Activated naive CD8-positive, alpha-beta T cell (primary cell): Measurements from ENCODE around the gene EIF3K.

Source experiments
- H3K27ac Mint-ChIP-seq: one replicate; pipeline ENCODE4 v1.8.0; 2021; ENCODE audit warnings: mixed read lengths
- H3K27me3 Mint-ChIP-seq: one replicate; pipeline ENCODE4 v1.8.0; 2021; ENCODE audit warnings: mixed read lengths
- H3K36me3 Mint-ChIP-seq: one replicate; pipeline ENCODE4 v1.8.0; 2021; ENCODE audit warnings: mixed read lengths
- H3K4me1 Mint-ChIP-seq: one replicate; pipeline ENCODE4 v1.8.0; 2021; ENCODE audit warnings: low read depth, mixed read lengths
- H3K4me3 Mint-ChIP-seq: one replicate; pipeline ENCODE4 v1.8.0; 2021; ENCODE audit warnings: mild to moderate bottlenecking, mixed read lengths
- H3K9me3 Mint-ChIP-seq: one replicate; pipeline ENCODE4 v1.8.0; 2021; ENCODE audit warnings: low read depth, mixed read lengths

Gene EIF3K

GRCh38 chr19:38664503-38665211, 45.7 kb downstream of the EIF3K start:
- Mint-ChIP-seq H3K4me3 (no peak overlapping the region), H3K27ac (no peak overlapping the region), H3K27me3 (peaks cover 6% of the 10 kb centered on the region), H3K4me1 (peaks cover 58% of the 10 kb centered on the region), H3K36me3 (peaks cover 11% of the 10 kb centered on the region), H3K9me3 (no peaks in the 10 kb centered on the region)

- Mint-ChIP-seq H3K27me3 (peaks cover 6% of the 10 kb centered on the region), H3K4me1 (peaks cover 66% of the 10 kb centered on the region), H3K4me3 (no peak overlapping the region), H3K27ac (no peak overlapping the region), H3K9me3 (no peaks in the 10 kb centered on the region), H3K36me3 (peaks cover 11% of the 10 kb centered on the region)
These were observed 46.4 kb downstream of the EIF3K start for GRCh38 chr19:38665219-38665931.

GRCh38 chr19:38665950-38666662, 47.1 kb downstream of the EIF3K start:
- Mint-ChIP-seq H3K36me3 (peaks cover 10% of the 10 kb centered on the region), H3K4me3 (no peak overlapping the region), H3K4me1 (peaks cover 67% of the 10 kb centered on the region), H3K27ac (no peak overlapping the region), H3K9me3 (no peaks in the 10 kb centered on the region), H3K27me3 (peaks cover 4% of the 10 kb centered on the region)

- Mint-ChIP-seq H3K4me3 (peak overlapping the region; percentile 46), H3K27me3 (peaks cover 4% of the 10 kb centered on the region), H3K9me3 (no peaks in the 10 kb centered on the region), H3K4me1 (peaks cover 68% of the 10 kb centered on the region), H3K36me3 (peaks cover 7% of the 10 kb centered on the region), H3K27ac (no peak overlapping the region)
These were observed 47.9 kb downstream of the EIF3K start for GRCh38 chr19:38666663-38667511.

- peaks cover 3% of the 10 kb centered on the region for H3K36me3 Mint-ChIP-seq
- peaks cover 66% of the 10 kb centered on the region for H3K4me1 Mint-ChIP-seq
- H3K27me3 Mint-ChIP-seq, result no peaks in the 10 kb centered on the region
- no peaks in the 10 kb centered on the region for H3K9me3 Mint-ChIP-seq
- no peak overlapping the region for H3K27ac Mint-ChIP-seq
- H3K4me3 Mint-ChIP-seq, result no peak overlapping the region
These were observed 48.7 kb downstream of the EIF3K start for GRCh38 chr19:38667661-38668171.

- H3K9me3 Mint-ChIP-seq, result no peaks in the 10 kb centered on the region
- H3K36me3 Mint-ChIP-seq, result peaks cover 2% of the 10 kb centered on the region
- H3K27me3 Mint-ChIP-seq, result no peaks in the 10 kb centered on the region
- H3K4me1 Mint-ChIP-seq, result peaks cover 54% of the 10 kb centered on the region
- H3K4me3 Mint-ChIP-seq, result peak overlapping the region; percentile 44
- H3K27ac Mint-ChIP-seq, result no peak overlapping the region
These were observed 50.6 kb downstream of the EIF3K start for GRCh38 chr19:38669552-38669951.

GRCh38 chr19:38670921-38671398, 52.0 kb downstream of the EIF3K start:
- H3K4me3 Mint-ChIP-seq, result no peak overlapping the region
- H3K27ac Mint-ChIP-seq, result no peak overlapping the region
- H3K36me3 Mint-ChIP-seq, result no peaks in the 10 kb centered on the region
- H3K27me3 Mint-ChIP-seq, result no peaks in the 10 kb centered on the region
- peaks cover 51% of the 10 kb centered on the region for H3K4me1 Mint-ChIP-seq
- no peaks in the 10 kb centered on the region for H3K9me3 Mint-ChIP-seq

- Mint-ChIP-seq H3K4me3 (no peak overlapping the region), H3K27me3 (no peaks in the 10 kb centered on the region), H3K27ac (no peak overlapping the region), H3K9me3 (no peaks in the 10 kb centered on the region), H3K4me1 (peaks cover 48% of the 10 kb centered on the region), H3K36me3 (no peaks in the 10 kb centered on the region)
These were observed 52.7 kb downstream of the EIF3K start for GRCh38 chr19:38671654-38672053.

GRCh38 chr19:38673030-38673429, 54.0 kb downstream of the EIF3K start:
- H3K27me3 Mint-ChIP-seq, result no peaks in the 10 kb centered on the region
- H3K36me3 Mint-ChIP-seq, result peaks cover 3% of the 10 kb centered on the region
- no peak overlapping the region for H3K4me3 Mint-ChIP-seq
- no peaks in the 10 kb centered on the region for H3K9me3 Mint-ChIP-seq
- no peak overlapping the region for H3K27ac Mint-ChIP-seq
- H3K4me1 Mint-ChIP-seq, result peaks cover 40% of the 10 kb centered on the region

- Mint-ChIP-seq H3K36me3 (peaks cover 5% of the 10 kb centered on the region), H3K4me3 (no peak overlapping the region), H3K27me3 (no peaks in the 10 kb centered on the region), H3K4me1 (peaks cover 27% of the 10 kb centered on the region), H3K9me3 (no peaks in the 10 kb centered on the region), H3K27ac (no peak overlapping the region)
These were observed 55.6 kb downstream of the EIF3K start for GRCh38 chr19:38674388-38675171.

- H3K36me3 Mint-ChIP-seq, result peaks cover 8% of the 10 kb centered on the region
- no peaks in the 10 kb centered on the region for H3K27me3 Mint-ChIP-seq
- H3K27ac Mint-ChIP-seq, result no peak overlapping the region
- H3K9me3 Mint-ChIP-seq, result no peaks in the 10 kb centered on the region
- no peak overlapping the region for H3K4me3 Mint-ChIP-seq
- peaks cover 28% of the 10 kb centered on the region for H3K4me1 Mint-ChIP-seq
These were observed 56.6 kb downstream of the EIF3K start for GRCh38 chr19:38675611-38676010.

GRCh38 chr19:38676023-38676877, 57.3 kb downstream of the EIF3K start:
- no peaks in the 10 kb centered on the region for H3K27me3 Mint-ChIP-seq
- H3K9me3 Mint-ChIP-seq, result no peaks in the 10 kb centered on the region
- H3K27ac Mint-ChIP-seq, result no peak overlapping the region
- H3K36me3 Mint-ChIP-seq, result peaks cover 8% of the 10 kb centered on the region
- peaks cover 29% of the 10 kb centered on the region for H3K4me1 Mint-ChIP-seq
- H3K4me3 Mint-ChIP-seq, result no peak overlapping the region
